K562 (cell line): ENCODE results near the gene PDIA4. TPM values are rescaled to one million over a fixed set of nuclear protein-coding genes. Genes with fewer than 3 reads are reported as not detected.

Experiments
- CXXC5 ChIP-seq: fragments of 250-450 bp; sonication (Bioruptor Pico); IDR thresholded peaks from 2 replicates; pipeline ENCODE4 v1.8.0; 2022; ENCODE audit warnings: inconsistent platforms, mild to moderate bottlenecking, moderate library complexity
- GTF2B ChIP-seq: IDR thresholded peaks from 2 replicates; pipeline ENCODE4 v1.6.1; 2011; ENCODE audit not compliant: insufficient read length; ENCODE audit errors: extremely low read depth
- HES1 ChIP-seq: fragments of 450-650 bp; IDR thresholded peaks from 2 replicates; pipeline ENCODE4 v1.6.1; 2016; ENCODE audit warnings: low read depth, mild to moderate bottlenecking, moderate library complexity
- NFXL1 ChIP-seq: fragments of 450-650 bp; formaldehyde crosslinking; IDR thresholded peaks from 2 replicates; pipeline ENCODE4 v1.4.0; 2021; ENCODE audit warnings: mild to moderate bottlenecking
- PYGO2 ChIP-seq: fragments of 450-650 bp; IDR thresholded peaks from 2 replicates; pipeline ENCODE4 v1.6.1; 2016; ENCODE audit warnings: mild to moderate bottlenecking, missing genetic modification characterization, moderate library complexity, missing compliant biosample characterization
- RBM25 ChIP-seq: fragments of 200-400 bp; formaldehyde crosslinking; IDR thresholded peaks from 2 replicates; pipeline ENCODE4 v1.6.1; 2018; ENCODE audit warnings: low read length, low read depth, moderate library complexity; ENCODE audit not compliant: severe bottlenecking
- SAFB2 ChIP-seq: fragments of 200-400 bp; formaldehyde crosslinking; IDR thresholded peaks from 2 replicates; pipeline ENCODE4 v1.6.1; 2018; ENCODE audit warnings: borderline replicate concordance, low read length, low read depth, moderate library complexity; ENCODE audit not compliant: severe bottlenecking
- SAP30 ChIP-seq: fragments of 200-600 bp; sonication (generic); IDR thresholded peaks from 2 replicates; pipeline ENCODE4 v1.6.1; 2012; ENCODE audit warnings: borderline replicate concordance, low read depth, mild to moderate bottlenecking, moderate library complexity, low read length, control low read depth, inconsistent platforms; ENCODE audit not compliant: insufficient read depth, poor library complexity, severe bottlenecking
- SIX5 ChIP-seq, 2 experiments: IDR thresholded peaks; 2 replicates each; pipeline ENCODE4 v1.6.1; 2011; ENCODE audit warnings: low read length in 2 of 2, borderline replicate concordance in 1 of 2, low read depth in 1 of 2, mild to moderate bottlenecking in 1 of 2, moderate library complexity in 1 of 2; ENCODE audit not compliant: insufficient read depth in 1 of 2
- SP2 ChIP-seq: IDR thresholded peaks from 2 replicates; pipeline ENCODE4 v1.6.1; 2011; ENCODE audit warnings: mild to moderate bottlenecking, low read depth, low read length, moderate library complexity; ENCODE audit not compliant: poor library complexity, severe bottlenecking; ENCODE audit errors: extremely low read depth
- STAT5A ChIP-seq: IDR thresholded peaks from 2 replicates; pipeline ENCODE4 v1.6.1; 2012; ENCODE audit warnings: low read length, inconsistent platforms, borderline replicate concordance
- TFAM ChIP-seq: fragments of 250-450 bp; sonication (Bioruptor Pico); conservative IDR thresholded peaks from 2 replicates; pipeline ENCODE4 v1.5.0; 2021; ENCODE audit warnings: mild to moderate bottlenecking, moderate library complexity
- TFAP4 ChIP-seq: sonication (generic); formaldehyde crosslinking; IDR thresholded peaks from 2 replicates; pipeline ENCODE4 v1.8.0; 2022; ENCODE audit warnings: missing genetic modification reagents, mild to moderate bottlenecking, moderate library complexity, borderline replicate concordance
- ZBTB11 ChIP-seq, 3 experiments: fragments of 200-800 bp in 1 of 3; fragments of 250-450 bp in 1 of 3; fragments of 450-650 bp in 1 of 3; sonication (Bioruptor Pico) in 1 of 3; sonication (Bioruptor generic) in 1 of 3; formaldehyde crosslinking in 1 of 3; IDR thresholded peaks; 2 replicates each; pipeline versions ENCODE4 v1.6.1 to v1.8.0; 2016 to 2022; ENCODE audit warnings: mild to moderate bottlenecking in 2 of 3, missing genetic modification characterization in 2 of 3, missing compliant biosample characterization in 1 of 3, moderate library complexity in 1 of 3
- ZBTB17 ChIP-seq: fragments of 450-650 bp; formaldehyde crosslinking; IDR thresholded peaks from 2 replicates; pipeline ENCODE4 v1.4.0; 2020; ENCODE audit warnings: mild to moderate bottlenecking
- ZFX ChIP-seq: sonication (generic); formaldehyde crosslinking; IDR thresholded peaks from 2 replicates; pipeline ENCODE4 v1.8.0; 2022; ENCODE audit warnings: mild to moderate bottlenecking, missing genetic modification reagents, moderate library complexity
- ZNF740 ChIP-seq, 3 experiments: fragments of 200-800 bp in 1 of 3; sonication (Bioruptor generic) in 1 of 3; sonication (generic) in 1 of 3; formaldehyde crosslinking in 1 of 3; IDR thresholded peaks; 2 replicates each; pipeline versions ENCODE4 v1.6.1 to v1.8.0; 2016 to 2022; ENCODE audit warnings: mild to moderate bottlenecking in 2 of 3, missing compliant biosample characterization in 2 of 3, missing genetic modification characterization in 2 of 3, missing genetic modification reagents in 1 of 3
- ZNF778 ChIP-seq: fragments of 450-650 bp; formaldehyde crosslinking; IDR thresholded peaks from 2 replicates; pipeline ENCODE4 v1.4.0; 2020; ENCODE audit warnings: mild to moderate bottlenecking, moderate library complexity
- polyA plus RNA-seq, 8 experiments: library from polyadenylated mRNA; depleted of rRNA in 4 of 8; stranded (reverse) in 5 of 8; unstranded in 3 of 8; fragments of >200 nt; fragmentation: Nextera tagmentation in 2 of 8; fragmentation: Illumina TruSeq in 1 of 8; extraction: Ambion mirVana in 2 of 8; extraction: Trizol in 1 of 8; gene quantifications; 2 replicates each; pipeline versions ENCODE4 v1.2.1 to v1.2.3, GENCODE V29; 2011 to 2014; ENCODE audit warnings: inconsistent platforms in 1 of 8, missing spikeins in 1 of 8
- total RNA-seq, 7 experiments: library from RNA; depleted of rRNA in 6 of 7; stranded (reverse); fragments of >200 nt in 6 of 7; fragmentation: Illumina TruSeq in 2 of 7; extraction: Trizol in 2 of 7; gene quantifications; 2 replicates each; pipeline versions ENCODE4 v1.2.1 to v1.2.3, GENCODE V29; 2011 to 2021; ENCODE audit warnings: low replicate concordance in 1 of 7

Gene PDIA4
- total and polyA plus RNA-seq, 9 of the 15 experiments (the other 6 are each of a cell fraction or from before 2014, with no cell fraction given) = 9.1 to 175 (median 146) TPM

GRCh38 chr7:148962823-148963582 lies 65.3 kb downstream of the PDIA4 start (continued):
- no peak for TF ChIP-seq ZNF740 (CRISPR knock-in tag; IDR thresholded peaks at IDR 0.05)
- TF ChIP-seq ZNF740 (tag; IDR thresholded peaks at IDR 0.05) = 0 out of 4 replicates have a peak, but pooled peaks of 1 of the 2 experiments have one; percentile 57
- no peak for TF ChIP-seq ZNF778 (CRISPR knock-in tag)
- TF ChIP-seq RBM25 = peak; percentile 75
- no peak for TF ChIP-seq PYGO2
- no peak for TF ChIP-seq SAFB2
- TF ChIP-seq TFAP4 (CRISPR knock-in tag) = peak; percentile 41; the same call in 1 of the 2 replicates
- peak; percentile 8; the same call in 1 of the 2 replicates for TF ChIP-seq CXXC5 (CRISPR knock-in tag)
- no peak; the same call in 1 of the 2 replicates for TF ChIP-seq NFXL1 (CRISPR knock-in tag)
- TF ChIP-seq SP2 = no peak
- no peak for TF ChIP-seq SIX5 (IDR thresholded peaks at IDR 0.05; ENCODE audit: borderline replicate concordance in 1 of 2, insufficient read depth in 1 of 2, low read depth in 1 of 2, low read length in 2 of 2)
- no peak for TF ChIP-seq ZBTB17 (CRISPR knock-in tag)
- no peak; a peak in 1 of 6 replicates for TF ChIP-seq ZBTB11 (CRISPR knock-in tag; IDR thresholded peaks at IDR 0.05)
- TF ChIP-seq SAP30 = no peak
- TF ChIP-seq TFAM (CRISPR knock-in tag) = no peak
- no peak for TF ChIP-seq GTF2B
- TF ChIP-seq HES1 = no peak
- TF ChIP-seq STAT5A = no peak; the same call in 1 of the 2 replicates
- TF ChIP-seq ZFX (CRISPR knock-in tag) = no peak
